Measurements from ENCODE around the gene CRTC1. TPM values are rescaled to one million over a fixed set of nuclear protein-coding genes. Genes with fewer than 3 reads are reported as not detected.

Gene CRTC1
- total and polyA plus RNA-seq, 3 donors from 2014 or later = 15.6 to 32.1 (median 28.1) TPM

GRCh38 chr19:18817574-18817973 lies 134.1 kb downstream of the CRTC1 start:
- no peaks in the 10 kb centered on the region for H3K4me1 ChIP-seq
- H3K27me3 ChIP-seq = no peaks in the 10 kb centered on the region
- H3K9me3 ChIP-seq = no peaks in the 10 kb centered on the region
- H3K4me3 ChIP-seq = no peak overlapping the region
- no peaks in the 10 kb centered on the region for H3K36me3 ChIP-seq (ENCODE audit: low read depth, missing control alignments)
- no peak for DNase-seq
- WGBS, 2 donors = 89 to 91% methylated on average over 9 of the region's 9 CpGs
- TF ChIP-seq CTCF (IDR thresholded peaks at IDR 0.05) = no peak
- intact Hi-C loops (cut with DNase I; ENCODE audit: low total_unique reads) = no loop called here
- no peak overlapping the region for H3K27ac ChIP-seq

- peaks cover 9% of the 10 kb centered on the region for H3K4me1 ChIP-seq
- no peaks in the 10 kb centered on the region for H3K27me3 ChIP-seq
- H3K9me3 ChIP-seq = no peaks in the 10 kb centered on the region
- no peak for TF ChIP-seq POLR2A (IDR thresholded peaks at IDR 0.05)
- TF ChIP-seq CTCF (IDR thresholded peaks at IDR 0.05) = no peak
- intact Hi-C loops (cut with DNase I; ENCODE audit: low total_unique reads) = no loop called here
- no peak for DNase-seq
- no peaks in the 10 kb centered on the region for H3K36me3 ChIP-seq (ENCODE audit: low read depth, missing control alignments)
- no peak overlapping the region for H3K4me3 ChIP-seq
- 49 to 57% methylated on average over 6 of the region's 6 CpGs for WGBS, 2 donors
- no peak overlapping the region for H3K27ac ChIP-seq
Measured at GRCh38 chr19:18828786-18829185, 145.3 kb downstream of the CRTC1 start.

DNA sequence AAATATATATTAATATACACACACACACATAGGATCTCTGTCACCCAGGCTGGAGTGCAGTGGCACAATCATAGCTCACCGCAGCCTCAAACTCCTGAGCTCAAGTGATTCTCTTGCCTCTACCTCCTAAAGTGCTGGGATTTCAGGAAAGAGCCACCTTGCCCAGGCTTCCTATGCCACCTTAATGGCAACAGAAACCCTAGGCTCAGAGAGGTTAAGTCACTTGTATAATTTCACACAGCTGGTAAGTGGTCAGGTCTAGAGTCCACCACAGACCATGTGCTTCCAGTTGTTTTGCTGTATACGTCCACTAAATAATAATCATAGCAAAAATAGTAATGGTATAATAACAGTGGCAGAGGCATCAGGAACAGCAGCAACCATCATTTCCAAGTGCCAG lies 147.0 kb downstream of the CRTC1 start:
- Histone ChIP-seq H3K4me3 (no peak overlapping the region), H3K4me1 (peaks cover 18% of the 10 kb centered on the region), H3K9me3 (no peaks in the 10 kb centered on the region), H3K27me3 (no peaks in the 10 kb centered on the region), H3K36me3 (ENCODE audit: low read depth, missing control alignments) (no peaks in the 10 kb centered on the region), H3K27ac (no peak overlapping the region)
- DNase-seq = no peak
- intact Hi-C loops (cut with DNase I; ENCODE audit: low total_unique reads) = no loop called here
- TF ChIP-seq CTCF (IDR thresholded peaks at IDR 0.05) (no peak), POLR2A (IDR thresholded peaks at IDR 0.05) (no peak)
- 85 to 94% methylated on average over 2 of the region's 2 CpGs for WGBS, 2 donors

GRCh38 chr19:18831524-18832305 lies 148.2 kb downstream of the CRTC1 start, which contains the start of gene UPF1:
Gene UPF1, plus strand, starts transcription at chr19:18831959. Its CDS starts 251 bp downstream, at chr19:18832210.
- Histone ChIP-seq H3K27me3 (no peaks in the 10 kb centered on the region), H3K36me3 (ENCODE audit: low read depth, missing control alignments) (no peaks in the 10 kb centered on the region), H3K4me3 (peak within 1 kb of the TSS; percentile 86 to 90), H3K27ac (peak within 1 kb of the TSS; percentile 79 to 88), H3K4me1 (peaks cover 23% of the 10 kb centered on the region), H3K9me3 (no peaks in the 10 kb centered on the region)
- WGBS, 2 donors = 1 to 7% methylated on average over 6 to 65 of the region's 96 CpGs
- DNase-seq = peak; percentile 95
- TF ChIP-seq POLR2A (IDR thresholded peaks at IDR 0.05) (no peak), CTCF (IDR thresholded peaks at IDR 0.05) (no peak)
- intact Hi-C loops (cut with DNase I; ENCODE audit: low total_unique reads) = no loop called here

Other genes starting within 250 kb of the CRTC1 start
- 1,000 to 10,000 TPM in 1 of 2 donors, 100 to 1,000 TPM in 1; 1,000 to 1,122 TPM for gene ISYNA1, start 245.5 kb upstream of the CRTC1 start, total RNA-seq
- 493 TPM for gene ISYNA1, start 245.5 kb upstream of the CRTC1 start, polyA plus RNA-seq (ENCODE audit: insufficient read depth, low read depth, low replicate concordance)
- gene ELL, start 161.6 kb upstream of the CRTC1 start, total RNA-seq = 10 to 100 TPM; 75.8 to 76.1 TPM
- gene ELL, start 161.6 kb upstream of the CRTC1 start, polyA plus RNA-seq (ENCODE audit: insufficient read depth, low read depth, low replicate concordance) = 48.0 TPM
- gene FKBP8, start 140.1 kb upstream of the CRTC1 start, total RNA-seq = 100 to 1,000 TPM; 587 to 614 TPM
- 571 TPM for gene FKBP8, start 140.1 kb upstream of the CRTC1 start, polyA plus RNA-seq (ENCODE audit: insufficient read depth, low read depth, low replicate concordance)
- gene KXD1, start 125.8 kb upstream of the CRTC1 start, total RNA-seq = 100 to 1,000 TPM; 124 to 133 TPM
- 163 TPM for gene KXD1, start 125.8 kb upstream of the CRTC1 start, polyA plus RNA-seq (ENCODE audit: insufficient read depth, low read depth, low replicate concordance)
- 100 to 1,000 TPM; 475 to 508 TPM for gene UBA52, start 111.8 kb upstream of the CRTC1 start, total RNA-seq
- gene UBA52, start 111.8 kb upstream of the CRTC1 start, polyA plus RNA-seq (ENCODE audit: insufficient read depth, low read depth, low replicate concordance) = 1,038 TPM
- gene REX1BD, start 94.9 kb upstream of the CRTC1 start, total RNA-seq = 10 to 100 TPM; 44.3 to 58.7 TPM
- gene REX1BD, start 94.9 kb upstream of the CRTC1 start, polyA plus RNA-seq (ENCODE audit: insufficient read depth, low read depth, low replicate concordance) = 14.5 TPM
- gene CRLF1, start 76.9 kb upstream of the CRTC1 start, total RNA-seq = 1 to 10 TPM; 4.3 to 5.3 TPM
- gene CRLF1, start 76.9 kb upstream of the CRTC1 start, polyA plus RNA-seq (ENCODE audit: insufficient read depth, low read depth, low replicate concordance) = 8.7 TPM
- gene TMEM59L, start 70.8 kb upstream of the CRTC1 start, total RNA-seq = 1 to 10 TPM; 4.3 to 7.0 TPM
- 4.5 TPM for gene TMEM59L, start 70.8 kb upstream of the CRTC1 start, polyA plus RNA-seq (ENCODE audit: insufficient read depth, low read depth, low replicate concordance)
- 10 to 100 TPM; 16.5 to 32.3 TPM for gene KLHL26, start 46.7 kb upstream of the CRTC1 start, total RNA-seq
- gene KLHL26, start 46.7 kb upstream of the CRTC1 start, polyA plus RNA-seq (ENCODE audit: insufficient read depth, low read depth, low replicate concordance) = 10.6 TPM
- gene COMP, start 107.6 kb downstream of the CRTC1 start, total RNA-seq = 1 to 10 TPM; 3.8 to 7.1 TPM
- 23.4 TPM for gene COMP, start 107.6 kb downstream of the CRTC1 start, polyA plus RNA-seq (ENCODE audit: insufficient read depth, low read depth, low replicate concordance)
- 100 to 1,000 TPM; 176 to 188 TPM for gene UPF1, start 148.3 kb downstream of the CRTC1 start, total RNA-seq
- 99.0 TPM for gene UPF1, start 148.3 kb downstream of the CRTC1 start, polyA plus RNA-seq (ENCODE audit: insufficient read depth, low read depth, low replicate concordance)
- gene CERS1, start 212.5 kb downstream of the CRTC1 start, total RNA-seq = 10 to 100 TPM; 64.5 to 73.2 TPM
- 43.0 TPM for gene CERS1, start 212.5 kb downstream of the CRTC1 start, polyA plus RNA-seq (ENCODE audit: insufficient read depth, low read depth, low replicate concordance)
- gene COPE, start 235.7 kb downstream of the CRTC1 start, total RNA-seq = 100 to 1,000 TPM; 490 to 692 TPM
- 343 TPM for gene COPE, start 235.7 kb downstream of the CRTC1 start, polyA plus RNA-seq (ENCODE audit: insufficient read depth, low read depth, low replicate concordance)
- 10 to 100 TPM; 84.8 to 95.6 TPM for gene DDX49, start 236.0 kb downstream of the CRTC1 start, total RNA-seq
- gene DDX49, start 236.0 kb downstream of the CRTC1 start, polyA plus RNA-seq (ENCODE audit: insufficient read depth, low read depth, low replicate concordance) = 65.6 TPM